Activated T-cell treated with anti-CD3 and anti-CD28 coated beads for 4 hours (primary cell): ENCODE data around the gene LTBP2.

Source experiments
- DNase-seq: peaks from one replicate; pipeline ENCODE4 v3.0.0-alpha.2; 2020

The LTBP2 gene

GRCh38 chr14:74586681-74587362, 25.2 kb downstream of the LTBP2 start:
- no peak for DNase-seq

GRCh38 chr14:74585406-74586335, 26.4 kb downstream of the LTBP2 start:
- no peak for DNase-seq

- no peak for DNase-seq
Observed at GRCh38 chr14:74584951-74585350, 27.1 kb downstream of the LTBP2 start.

DNA sequence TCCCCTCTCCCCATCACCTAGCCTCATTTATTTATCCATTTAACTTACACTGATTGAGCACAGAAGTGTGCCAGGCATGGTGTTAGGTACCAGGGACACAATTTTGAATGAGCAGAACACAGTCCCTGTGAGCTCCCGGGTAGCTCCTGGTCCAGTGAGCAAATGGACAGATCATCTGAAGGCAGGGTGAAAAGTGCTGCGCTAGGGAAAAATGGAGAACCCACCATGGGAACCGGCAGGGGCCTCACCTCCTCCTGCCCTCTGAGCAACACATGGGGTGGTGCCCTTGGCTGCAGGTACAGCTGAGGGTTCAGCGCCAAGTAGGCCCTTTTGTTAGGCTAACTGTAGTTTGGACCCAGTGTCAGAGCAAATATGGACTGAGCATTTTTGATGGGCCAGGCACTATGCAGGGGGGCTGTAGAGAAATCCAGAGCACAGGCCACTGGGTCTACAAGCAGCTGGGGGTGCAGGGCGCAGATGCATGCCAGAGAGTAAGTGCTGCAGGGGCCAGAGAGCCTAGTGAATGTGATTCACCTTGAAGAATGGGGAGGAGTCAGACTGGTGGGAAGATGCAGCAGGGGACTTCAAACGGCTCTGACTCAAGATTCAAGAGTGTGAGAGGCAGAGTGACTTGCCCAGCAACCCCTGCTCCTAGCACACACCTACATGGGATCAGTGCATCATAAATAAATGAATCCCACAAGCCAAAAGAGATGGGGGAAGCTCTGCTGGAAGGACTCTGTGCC, 28.2 kb downstream of the LTBP2 start:
- DNase-seq: no peak

DNA sequence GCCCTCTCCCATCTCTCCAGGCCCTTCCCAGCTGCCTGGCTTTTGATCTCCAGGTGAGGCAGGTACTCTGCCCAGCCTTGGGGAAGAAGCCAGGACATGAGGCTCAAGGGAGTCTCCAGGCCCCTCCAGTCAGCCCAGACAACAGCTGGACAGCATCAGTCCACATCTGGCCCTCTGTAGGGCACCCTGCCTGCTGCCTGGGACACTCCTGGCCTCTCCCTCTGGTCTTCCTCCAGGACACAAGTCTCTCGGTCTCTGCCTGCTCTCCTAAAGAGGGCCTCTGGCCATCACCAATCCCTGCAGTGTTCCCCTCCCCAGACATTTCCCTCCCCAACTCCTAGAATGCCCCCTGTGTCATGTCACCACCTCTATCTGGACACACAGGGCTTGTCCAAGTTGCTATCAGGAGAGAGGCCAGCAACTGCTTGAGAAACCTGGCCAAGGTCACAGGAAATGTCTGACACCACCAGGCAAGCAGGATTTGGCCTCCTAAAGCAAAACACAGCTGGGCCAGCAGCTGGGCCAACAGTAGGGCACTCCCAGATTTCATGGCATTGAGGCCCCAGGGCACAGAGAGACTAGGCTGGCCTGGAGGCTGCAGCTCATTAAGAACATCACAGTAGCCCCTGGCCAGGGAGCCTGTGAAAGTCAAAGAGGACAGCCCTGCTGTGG, 29.0 kb downstream of the LTBP2 start:
- DNase-seq: no peak

- no peak for DNase-seq
Observed at GRCh38 chr14:74580275-74580672, 31.8 kb downstream of the LTBP2 start.

DNA sequence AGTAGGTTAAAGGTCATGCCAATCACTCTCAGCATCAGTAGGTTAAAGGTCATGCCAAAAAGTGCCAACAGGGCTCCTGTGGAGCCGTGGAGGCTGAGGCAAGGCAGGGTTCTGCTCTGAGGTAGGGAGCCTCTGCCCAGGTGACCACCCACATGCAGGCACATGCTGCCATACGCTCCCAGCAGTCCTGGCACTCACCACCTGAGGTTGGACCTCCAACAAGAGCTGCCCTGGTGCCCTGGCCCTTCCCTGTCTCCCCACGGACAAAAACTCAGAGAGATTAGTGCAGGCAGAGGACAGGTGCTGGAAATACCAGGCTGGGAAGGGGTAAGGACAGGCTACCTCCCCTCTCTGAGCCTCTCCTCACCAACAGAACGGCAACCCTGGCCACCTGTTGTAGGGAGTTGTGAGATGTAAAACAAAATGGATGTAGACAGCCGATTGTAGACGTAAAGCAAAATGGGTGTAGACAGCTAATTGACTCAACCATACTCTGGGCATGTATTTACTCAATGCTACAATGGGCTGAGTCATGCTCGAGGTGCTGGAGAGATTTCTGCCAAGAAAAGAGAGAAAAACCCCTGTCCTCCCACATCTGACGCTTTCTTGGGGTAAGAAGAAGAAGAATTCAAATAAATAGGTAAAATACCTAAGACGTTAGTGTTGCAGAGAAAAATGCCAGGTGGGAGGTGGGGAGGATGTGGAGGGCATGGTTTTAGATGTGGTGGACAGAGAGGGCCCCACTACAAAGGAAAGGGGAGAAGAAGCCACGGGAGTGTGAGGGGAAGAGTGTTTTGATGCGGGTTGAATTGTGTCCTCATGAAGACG, 32.4 kb downstream of the LTBP2 start:
- DNase-seq: peak; percentile 7

GRCh38 chr14:74578479-74578878, 33.6 kb downstream of the LTBP2 start:
- no peak for DNase-seq

GRCh38 chr14:74577948-74578275, 34.1 kb downstream of the LTBP2 start:
- DNase-seq: no peak

DNA sequence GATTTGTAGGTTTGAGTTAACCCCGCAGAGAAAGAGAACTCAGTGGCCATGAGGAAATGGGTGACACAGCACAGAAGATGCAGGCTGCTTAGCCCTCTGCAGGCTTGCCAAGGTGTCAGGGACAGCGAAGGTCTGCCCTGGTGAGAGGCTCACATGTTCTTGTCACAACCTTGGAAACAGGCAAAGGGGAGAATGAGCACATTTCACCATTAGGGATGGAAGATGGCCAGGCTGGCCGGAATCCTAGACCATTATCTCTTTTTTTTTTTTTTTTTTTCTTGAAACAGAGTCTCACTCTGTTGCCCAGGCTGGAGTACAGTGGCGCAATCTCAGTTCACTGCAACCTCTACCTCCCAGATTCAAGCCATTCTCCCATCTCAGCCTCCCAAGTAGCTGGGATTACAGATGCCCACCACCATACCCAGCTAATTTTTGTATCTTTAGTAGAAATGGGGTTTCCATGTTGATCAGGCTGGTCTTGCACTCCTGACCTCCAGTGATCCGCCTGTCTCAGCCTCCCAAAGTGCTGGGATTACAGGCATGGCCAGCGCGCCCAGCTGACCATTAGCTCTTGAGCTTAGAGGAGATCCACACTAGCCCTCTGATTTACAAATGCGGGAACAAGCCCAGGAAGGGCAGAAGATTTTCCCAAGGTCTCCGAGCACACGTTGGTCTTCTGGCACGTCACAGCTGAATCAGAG, 34.6 kb downstream of the LTBP2 start:
- DNase-seq: no peak

DNA sequence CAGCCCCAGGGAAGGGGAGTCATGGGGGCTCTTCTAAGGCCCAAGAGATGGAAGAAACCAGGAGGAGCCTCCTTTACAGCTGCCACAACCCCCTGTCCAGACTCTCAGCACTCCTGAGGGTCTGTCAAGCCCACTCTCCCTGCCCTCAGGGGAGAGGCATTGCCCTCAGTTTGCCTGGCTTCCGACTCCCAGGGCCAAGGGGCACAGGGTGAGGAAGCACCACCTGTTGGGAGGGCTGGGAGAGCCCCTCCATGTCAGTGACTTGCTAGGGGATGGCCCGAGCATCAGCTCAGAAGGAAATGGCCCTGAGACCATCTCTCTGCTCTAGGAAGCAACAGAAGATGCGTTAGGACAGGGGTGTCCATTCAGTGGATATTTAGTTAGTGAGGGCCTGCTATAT, 36.1 kb downstream of the LTBP2 start:
- no peak for DNase-seq

GRCh38 chr14:74575507-74575906, 36.5 kb downstream of the LTBP2 start:
- DNase-seq: no peak

DNA sequence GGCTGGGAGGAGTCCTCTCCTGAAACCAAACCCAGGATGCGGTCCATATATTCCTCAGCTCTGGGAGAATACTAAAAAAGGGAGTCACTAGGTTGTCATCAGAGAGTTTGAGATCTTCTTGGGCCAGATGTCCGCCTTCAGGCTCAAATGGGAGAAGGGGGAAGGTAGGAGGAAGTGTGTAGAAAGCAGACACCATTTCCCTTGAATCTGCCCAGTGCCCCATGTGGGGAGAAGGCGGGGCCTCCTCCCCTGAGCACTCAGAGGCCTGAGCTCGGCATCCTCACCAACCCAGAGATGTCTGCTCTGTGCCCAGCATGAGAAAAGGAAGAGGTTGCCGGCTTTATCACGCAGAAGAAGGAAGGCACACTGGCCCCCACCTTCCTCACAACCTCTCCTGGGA, 37.3 kb downstream of the LTBP2 start:
- DNase-seq: no peak

- DNase-seq: no peak
Observed at GRCh38 chr14:74574090-74574433, 38.0 kb downstream of the LTBP2 start.

DNA sequence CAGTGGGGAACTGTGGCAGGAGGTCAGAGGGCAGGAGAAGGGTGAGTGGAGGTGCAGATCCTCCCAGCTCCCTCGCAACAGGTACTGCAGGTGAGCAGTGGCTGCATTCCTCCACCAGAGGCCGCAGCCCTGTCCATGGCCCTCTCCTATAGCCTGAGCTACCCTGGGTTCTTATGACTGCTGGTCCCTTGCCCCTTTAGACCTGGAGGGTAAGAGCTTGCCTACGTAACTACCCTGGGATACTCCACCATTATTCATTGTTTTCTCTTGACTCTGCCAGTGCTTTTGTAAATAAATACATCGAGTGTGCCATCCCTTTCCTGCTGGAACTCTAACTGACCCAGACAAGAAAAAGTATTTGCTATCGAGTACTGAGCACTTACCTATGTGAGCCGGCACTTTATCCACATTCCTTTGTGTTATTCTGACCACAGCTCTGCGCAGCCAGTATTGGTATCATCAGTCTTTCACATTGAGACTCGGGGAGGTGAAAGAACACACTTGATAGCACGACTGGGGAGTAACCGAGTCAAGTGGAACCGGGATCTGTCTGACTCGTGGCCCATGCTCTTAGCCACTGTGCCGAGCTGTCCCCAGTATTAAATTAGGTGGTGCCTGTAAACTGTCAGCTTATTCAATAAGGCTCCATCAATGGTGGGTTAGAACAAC, 38.5 kb downstream of the LTBP2 start:
- no peak for DNase-seq

GRCh38 chr14:74572726-74573301, 39.2 kb downstream of the LTBP2 start:
- DNase-seq: no peak

GRCh38 chr14:74571901-74572725, 39.9 kb downstream of the LTBP2 start:
- DNase-seq: peak; percentile 5

GRCh38 chr14:74571441-74571841, 40.6 kb downstream of the LTBP2 start:
- no peak for DNase-seq

- no peak for DNase-seq
Observed at GRCh38 chr14:74570696-74571095, 41.3 kb downstream of the LTBP2 start.
